ENCODE measurements around the gene ATP1A2. TPM values are rescaled to one million over a fixed set of nuclear protein-coding genes. Genes with fewer than 3 reads are reported as not detected.

ATP1A2 gene
- total and polyA plus RNA-seq, 2 of the 8 experiments (the other 6 are each of a cell fraction or from before 2014, with no cell fraction given) = 39.7 to 40.8 TPM

GRCh38 chr1:160191756-160192155 lies 76.2 kb downstream of the ATP1A2 start (continued):
- TF ChIP-seq HDAC6 (IDR thresholded peaks at IDR 0.05; ENCODE audit: low read depth, low read length) (no peak), JUND (IDR thresholded peaks at IDR 0.05; ENCODE audit: low read length) (no peak)
